PC-3 (cell line): ENCODE measurements around the gene HAUS2.

Source experiments
- EZH2 ChIP-seq: fragments of 300-600 bp; sonication (generic); IDR thresholded peaks from one replicate; pipeline ENCODE4 v1.6.1; 2017; ENCODE audit warnings: antibody characterized with exemption, mild to moderate bottlenecking, low read length; ENCODE audit not compliant: unreplicated experiment
- EZH2phosphoT487 ChIP-seq: fragments of 300-600 bp; sonication (generic); IDR thresholded peaks from 2 replicates; pipeline ENCODE4 v1.6.1; 2018; ENCODE audit warnings: mild to moderate bottlenecking, antibody characterized with exemption, low read length, borderline replicate concordance
- TF ChIP-seq, protein P1 (sequence below): fragments of 300-600 bp; sonication (generic); conservative IDR thresholded peaks from 2 replicates; pipeline ENCODE4 v1.5.1; 2017; ENCODE audit warnings: antibody characterized with exemption, low read depth, mild to moderate bottlenecking, low read length

DNA sequence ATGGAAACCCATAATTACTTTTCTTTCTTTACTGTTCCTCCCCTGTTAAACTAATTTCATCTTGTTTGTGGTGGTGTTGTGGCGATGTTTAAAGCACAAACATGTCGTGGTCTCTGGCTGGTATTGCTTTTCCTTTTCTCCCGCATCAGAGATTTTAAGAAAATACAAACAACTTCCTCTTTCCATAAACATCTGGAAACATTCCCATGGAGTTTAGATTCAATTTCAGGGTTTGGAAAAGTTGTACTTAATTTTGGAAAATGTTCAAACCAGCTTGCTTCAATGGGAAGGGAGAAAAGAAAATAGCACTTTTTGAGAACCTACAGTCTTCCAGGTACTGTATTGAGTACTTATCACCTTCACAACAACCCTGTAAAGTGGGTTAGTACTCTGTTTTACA lies 57.2 kb downstream of the HAUS2 start:
- TF ChIP-seq, protein P1, sequence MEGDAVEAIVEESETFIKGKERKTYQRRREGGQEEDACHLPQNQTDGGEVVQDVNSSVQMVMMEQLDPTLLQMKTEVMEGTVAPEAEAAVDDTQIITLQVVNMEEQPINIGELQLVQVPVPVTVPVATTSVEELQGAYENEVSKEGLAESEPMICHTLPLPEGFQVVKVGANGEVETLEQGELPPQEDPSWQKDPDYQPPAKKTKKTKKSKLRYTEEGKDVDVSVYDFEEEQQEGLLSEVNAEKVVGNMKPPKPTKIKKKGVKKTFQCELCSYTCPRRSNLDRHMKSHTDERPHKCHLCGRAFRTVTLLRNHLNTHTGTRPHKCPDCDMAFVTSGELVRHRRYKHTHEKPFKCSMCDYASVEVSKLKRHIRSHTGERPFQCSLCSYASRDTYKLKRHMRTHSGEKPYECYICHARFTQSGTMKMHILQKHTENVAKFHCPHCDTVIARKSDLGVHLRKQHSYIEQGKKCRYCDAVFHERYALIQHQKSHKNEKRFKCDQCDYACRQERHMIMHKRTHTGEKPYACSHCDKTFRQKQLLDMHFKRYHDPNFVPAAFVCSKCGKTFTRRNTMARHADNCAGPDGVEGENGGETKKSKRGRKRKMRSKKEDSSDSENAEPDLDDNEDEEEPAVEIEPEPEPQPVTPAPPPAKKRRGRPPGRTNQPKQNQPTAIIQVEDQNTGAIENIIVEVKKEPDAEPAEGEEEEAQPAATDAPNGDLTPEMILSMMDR = no peak
- no peak for TF ChIP-seq EZH2
- no peak for TF ChIP-seq EZH2phosphoT487
